Upper lobe of left lung (tissue), 6 donors: ENCODE results near the gene NDUFB8. TPM values are rescaled to one million over a fixed set of nuclear protein-coding genes. Genes with fewer than 3 reads are reported as not detected.
A peak's percentile ranks its signal among the peaks of the same experiment; 100 is the strongest.

Source experiments
- ATAC-seq, 2 donors: fragments of 200-7000 bp; cut with Tn5 transposase; one replicate each; pipeline ENCODE4 v1.9.1; 2022; ENCODE audit warnings: mild to moderate bottlenecking in 2 of 2, moderate library complexity in 2 of 2; ENCODE audit not compliant: low FRiP score in 2 of 2
- DNase-seq, 2 donors: peaks; one replicate each; pipeline ENCODE4 v3.0.0-alpha.2; 2019 to 2020
- H3K27ac ChIP-seq, 4 donors: fragments of 200-600 bp; sonication (generic); one replicate each; pipeline ENCODE4 v1.5.1; 2016 to 2019
- H3K27me3 ChIP-seq, 4 donors: fragments of 200-600 bp; sonication (generic); one replicate each; pipeline ENCODE4 v1.5.1; 2017 to 2019
- H3K36me3 ChIP-seq, 4 donors: fragments of 200-600 bp; sonication (generic); one replicate each; pipeline ENCODE4 v1.5.1; 2016 to 2019
- H3K4me1 ChIP-seq, 4 donors: fragments of 200-600 bp; sonication (generic); one replicate each; pipeline ENCODE4 v1.5.1; 2018 to 2019
- H3K4me3 ChIP-seq, 4 donors: fragments of 200-600 bp; sonication (generic); one replicate each; pipeline ENCODE4 v1.5.1; 2017 to 2019; ENCODE audit warnings: mild to moderate bottlenecking in 2 of 4, moderate library complexity in 1 of 4
- H3K9me3 ChIP-seq, 4 donors: fragments of 200-600 bp; sonication (generic); one replicate each; pipeline ENCODE4 v1.5.1; 2018 to 2019
- CTCF ChIP-seq, 6 experiments: fragments of 450-650 bp in 4 of 6; fragments of 200-600 bp in 2 of 6; sonication (generic) in 2 of 6; IDR thresholded peaks; one replicate each; pipeline ENCODE4 v1.5.1; 2016 to 2019; ENCODE audit warnings: antibody characterized with exemption in 6 of 6
- EP300 ChIP-seq, 4 donors: sonication (generic); formaldehyde crosslinking; IDR thresholded peaks; one replicate each; pipeline ENCODE4 v1.5.1; 2017; ENCODE audit warnings: antibody characterized with exemption in 4 of 4, control low read depth in 2 of 4
- POLR2A ChIP-seq, 4 donors: fragments of 450-650 bp; IDR thresholded peaks; one replicate each; pipeline ENCODE4 v1.5.1; 2016 to 2017; ENCODE audit warnings: antibody characterized with exemption in 4 of 4, mild to moderate bottlenecking in 2 of 4
- POLR2AphosphoS5 ChIP-seq, 2 donors: sonication (generic); formaldehyde crosslinking; IDR thresholded peaks; one replicate each; pipeline ENCODE4 v1.5.1; 2017; ENCODE audit warnings: antibody characterized with exemption in 2 of 2
- WGBS, 2 donors: methylation state at CpG; one replicate each; pipeline ENCODE4 v1.1.5; 2017 to 2018; 5-methylcytosine and 5-hydroxymethylcytosine counted together
- total RNA-seq, 6 donors: library from RNA; depleted of rRNA in 4 of 6; stranded (reverse); fragments of >200 nt in 4 of 6; gene quantifications; one replicate each; pipeline versions ENCODE4 v1.1.0 to v1.2.1, GENCODE V29; 2016 to 2021
- donor health status: DM: no; HTN: no; CAD: no; lungs with moderate emphysema.
- donor health status: DM: no; HTN: yes; CAD: no; lungs with severe emphysema.

Gene NDUFB8
- total RNA-seq, 6 donors from 2014 or later = 110 to 152 (median 137) TPM

GRCh38 chr10:100570506-100570905 lies 40.8 kb upstream of the NDUFB8 start:
- Histone ChIP-seq H3K9me3 (no peaks in the 10 kb centered on the region), H3K36me3 (no peaks in the 10 kb centered on the region), H3K27ac (no peak overlapping the region), H3K4me1 (no peaks in the 10 kb centered on the region), H3K4me3 (no peak overlapping the region), H3K27me3 (peaks cover 0 to 19% (median 4%) of the 10 kb centered on the region in 4 donors)
- ATAC-seq (no peak), DNase-seq (no peak)
- TF ChIP-seq POLR2AphosphoS5 (IDR thresholded peaks at IDR 0.05) (no peak), EP300 (IDR thresholded peaks at IDR 0.05) (no peak), POLR2A (IDR thresholded peaks at IDR 0.05) (no peak), CTCF (IDR thresholded peaks at IDR 0.05) (no peak)
- 63 to 67% methylated on average over 8 of the region's 8 CpGs for WGBS, 2 donors

- Histone ChIP-seq H3K9me3 (no peaks in the 10 kb centered on the region), H3K27me3 (peaks cover 0 to 22% (median 4%) of the 10 kb centered on the region in 4 donors), H3K27ac (no peak overlapping the region), H3K4me3 (no peak overlapping the region), H3K36me3 (no peaks in the 10 kb centered on the region), H3K4me1 (no peaks in the 10 kb centered on the region)
- 27 to 34% methylated on average over 15 to 27 of the region's 28 CpGs for WGBS, 2 donors
- peak in 1 of 2 donors; percentile 65 for DNase-seq
- no peak for ATAC-seq
- TF ChIP-seq POLR2AphosphoS5 (IDR thresholded peaks at IDR 0.05) = no peak
These were observed 40.2 kb upstream of the NDUFB8 start for GRCh38 chr10:100569687-100570481.

GRCh38 chr10:100568912-100569311 lies 39.2 kb upstream of the NDUFB8 start:
- Histone ChIP-seq H3K9me3 (no peaks in the 10 kb centered on the region), H3K36me3 (no peaks in the 10 kb centered on the region), H3K27ac (no peak overlapping the region), H3K4me1 (no peaks in the 10 kb centered on the region), H3K27me3 (peaks cover 0 to 22% (median 8%) of the 10 kb centered on the region in 4 donors), H3K4me3 (no peak overlapping the region)
- 84 to 89% methylated on average over 3 of the region's 3 CpGs for WGBS, 2 donors
- DNase-seq (no peak), ATAC-seq (no peak)
- TF ChIP-seq EP300 (IDR thresholded peaks at IDR 0.05) = no peak
- TF ChIP-seq POLR2AphosphoS5 (IDR thresholded peaks at IDR 0.05) = no peak
- TF ChIP-seq CTCF (IDR thresholded peaks at IDR 0.05) = no peak
- no peak for TF ChIP-seq POLR2A (IDR thresholded peaks at IDR 0.05)

- peaks cover 0 to 25% (median 11%) of the 10 kb centered on the region in 4 donors for H3K27me3 ChIP-seq
- H3K4me3 ChIP-seq = no peak overlapping the region
- no peak for TF ChIP-seq POLR2A (IDR thresholded peaks at IDR 0.05)
- no peak for TF ChIP-seq POLR2AphosphoS5 (IDR thresholded peaks at IDR 0.05)
- TF ChIP-seq EP300 (IDR thresholded peaks at IDR 0.05) = no peak
- TF ChIP-seq CTCF (IDR thresholded peaks at IDR 0.05) = no peak
These were observed 38.2 kb upstream of the NDUFB8 start for GRCh38 chr10:100567826-100568225.

GRCh38 chr10:100567249-100567648 lies 37.6 kb upstream of the NDUFB8 start:
- Histone ChIP-seq H3K27me3 (peaks cover 0 to 30% (median 15%) of the 10 kb centered on the region in 4 donors), H3K9me3 (no peaks in the 10 kb centered on the region), H3K36me3 (no peaks in the 10 kb centered on the region), H3K27ac (no peak overlapping the region), H3K4me3 (no peak overlapping the region), H3K4me1 (peaks cover 7% of the 10 kb centered on the region in 4 donors)
- WGBS, 2 donors = 36 to 49% methylated on average over 11 of the region's 11 CpGs
- TF ChIP-seq EP300 (IDR thresholded peaks at IDR 0.05) = no peak
- TF ChIP-seq CTCF (IDR thresholded peaks at IDR 0.05) = no peak
- ATAC-seq = no peak
- DNase-seq = no peak

More at GRCh38 chr10:100567826-100568225, 38.2 kb upstream of the NDUFB8 start:
- Histone ChIP-seq H3K36me3 (no peaks in the 10 kb centered on the region), H3K9me3 (no peaks in the 10 kb centered on the region), H3K27ac (no peak overlapping the region), H3K4me1 (peaks cover under 1 to 2% (median under 1%) of the 10 kb centered on the region in 4 donors)
- ATAC-seq = no peak
- no peak for DNase-seq
- WGBS, 2 donors = 18 to 26% methylated on average over 6 of the region's 6 CpGs
